Endothelial cell of umbilical vein (primary cell): ENCODE measurements around the gene BCAS3. TPM values are rescaled to one million over a fixed set of nuclear protein-coding genes. Genes with fewer than 3 reads are reported as not detected.

Experiments used
- BruUV-seq: library from RNA; stranded (reverse); fragments of 400-500 nt; replicated peaks from 2 replicates; lab custom pipeline; 2021; lab: Mats Ljungman, UMichigan
- CTCF ChIA-PET: fragments of 300-600, 350-600 bp; sonication (Branson Sonifier 250); formaldehyde crosslinking; loops from one replicate; lab custom pipeline; 2021; ENCODE audit warnings: antibody characterized with exemption, inconsistent platforms; lab: Charles Lee
- POLR2A ChIA-PET: fragments of 300-600, 350-600 bp; sonication (Branson Sonifier 250); formaldehyde crosslinking; loops from one replicate; lab custom pipeline; 2021; ENCODE audit warnings: antibody characterized with exemption, inconsistent platforms; lab: Charles Lee
- DNase-seq: peaks from one replicate; pipeline ENCODE4 v3.0.0-alpha.2; 2011; ENCODE audit warnings: low read depth, low spot score
- FAIRE-seq: peaks from 2 replicates; lab custom pipeline; 2011; peaks lifted over from hg19 to GRCh38; lab: Jason Lieb, UNC
- H2AFZ ChIP-seq: 2 replicates; pipeline ENCODE4 v1.6.0; 2012; ENCODE audit warnings: low read depth, low read length, control low read depth, inconsistent platforms
- H3K27ac ChIP-seq: 2 replicates; pipeline ENCODE4 v1.5.1; 2011; ENCODE audit warnings: low read depth, mild to moderate bottlenecking, control low read depth, low read length, moderate library complexity; ENCODE audit not compliant: insufficient read depth
- H3K27me3 ChIP-seq, 2 experiments: 2 replicates each; pipeline versions ENCODE4 v1.6.0 to v1.6.1; 2011; ENCODE audit warnings: low read length in 2 of 2, mixed read lengths in 1 of 2; ENCODE audit not compliant: control insufficient read depth in 2 of 2, insufficient read depth in 2 of 2
- H3K36me3 ChIP-seq, 2 experiments: 2 replicates in 1 of 2; 3 replicates in 1 of 2; pipeline ENCODE4 v1.5.1; 2011; ENCODE audit warnings: low read length in 2 of 2, mild to moderate bottlenecking in 1 of 2, moderate library complexity in 1 of 2; ENCODE audit not compliant: control insufficient read depth in 2 of 2, insufficient read depth in 2 of 2; ENCODE audit errors: extremely low read depth in 1 of 2
- H3K4me1 ChIP-seq: 3 replicates; pipeline ENCODE4 v1.5.1; 2011; ENCODE audit warnings: mild to moderate bottlenecking, low read length; ENCODE audit not compliant: control insufficient read depth, insufficient read depth; ENCODE audit errors: extremely low read depth
- H3K4me2 ChIP-seq: 2 replicates; pipeline ENCODE4 v1.6.1; 2011; ENCODE audit warnings: low read length, control low read depth, mixed read lengths; ENCODE audit not compliant: insufficient read depth
- H3K4me3 ChIP-seq, 3 experiments: fragments of 200-600 bp in 1 of 3; sonication (generic), shearing (Covaris generic) in 1 of 3; replicated peaks in 1 of 3; 2 replicates each; pipeline ENCODE4 v1.5.1; 2011 to 2016; ENCODE audit warnings: control low read depth in 3 of 3, low read length in 3 of 3, mild to moderate bottlenecking in 2 of 3, inconsistent platforms in 1 of 3, low read depth in 1 of 3, moderate library complexity in 1 of 3; ENCODE audit not compliant: insufficient read depth in 1 of 3
- H3K79me2 ChIP-seq: 2 replicates; pipeline ENCODE4 v1.6.0; 2012; ENCODE audit warnings: low read length, inconsistent platforms; ENCODE audit not compliant: control insufficient read depth, insufficient read depth
- H3K9ac ChIP-seq: replicated peaks from 2 replicates; pipeline ENCODE3; 2011; ENCODE audit warnings: low read length, control low read depth; ENCODE audit not compliant: insufficient read depth; ENCODE audit errors: extremely low read depth
- H3K9me1 ChIP-seq: replicated peaks from 3 replicates; pipeline ENCODE4 v1.6.0; 2011; ENCODE audit warnings: mild to moderate bottlenecking, low read length; ENCODE audit not compliant: control insufficient read depth, insufficient read depth; ENCODE audit errors: extremely low read depth
- H3K9me3 ChIP-seq: replicated peaks from 2 replicates; pipeline ENCODE4 v1.5.1; 2012; ENCODE audit warnings: low read length, inconsistent platforms; ENCODE audit not compliant: control insufficient read depth, insufficient read depth
- H4K20me1 ChIP-seq: replicated peaks from 2 replicates; pipeline ENCODE3; 2011; ENCODE audit warnings: mild to moderate bottlenecking, low read length; ENCODE audit not compliant: control insufficient read depth, insufficient read depth; ENCODE audit errors: extremely low read depth
- CTCF ChIP-seq, 2 donors: IDR thresholded peaks; 1 replicate in 1 of 2; 2 replicates in 1 of 2; pipeline ENCODE4 v1.5.1; 2011; ENCODE audit warnings: low read length in 2 of 2, mild to moderate bottlenecking in 2 of 2, moderate library complexity in 2 of 2, control low read depth in 1 of 2, inconsistent platforms in 1 of 2, low read depth in 1 of 2; ENCODE audit not compliant: insufficient read depth in 1 of 2; ENCODE audit errors: extremely low read depth in 1 of 2
- EZH2 ChIP-seq: IDR thresholded peaks from 2 replicates; pipeline ENCODE4 v1.6.1; 2012; ENCODE audit warnings: borderline replicate concordance, low read depth, mild to moderate bottlenecking, moderate library complexity, low read length, inconsistent platforms; ENCODE audit not compliant: severe bottlenecking
- FOS ChIP-seq: IDR thresholded peaks from 2 replicates; pipeline ENCODE4 v1.6.1; 2011; ENCODE audit warnings: mild to moderate bottlenecking, low read length, moderate library complexity, borderline replicate concordance; ENCODE audit not compliant: insufficient read depth
- GATA2 ChIP-seq: IDR thresholded peaks from 2 replicates; pipeline ENCODE4 v1.7.0; 2011; ENCODE audit warnings: low read depth, mild to moderate bottlenecking, moderate library complexity, mixed read lengths, low read length; ENCODE audit not compliant: insufficient read length, insufficient read depth
- JUN ChIP-seq: IDR thresholded peaks from 2 replicates; pipeline ENCODE4 v1.6.1; 2011; ENCODE audit warnings: borderline replicate concordance, low read depth; ENCODE audit not compliant: insufficient read length, insufficient read depth
- MAX ChIP-seq: IDR thresholded peaks from 2 replicates; pipeline ENCODE4 v1.6.1; 2011; ENCODE audit not compliant: insufficient read depth, insufficient read length
- POLR2A ChIP-seq: IDR thresholded peaks from 2 replicates; pipeline ENCODE4 v1.6.1; 2012; ENCODE audit warnings: low read depth, mild to moderate bottlenecking, control low read depth, low read length
- POLR2AphosphoS5 ChIP-seq: IDR thresholded peaks from 2 replicates; pipeline ENCODE4 v1.6.1; 2012; ENCODE audit warnings: low read depth, mild to moderate bottlenecking, control low read depth, low read length, moderate library complexity; ENCODE audit not compliant: insufficient read depth
- dilution Hi-C: fragments of 300-500 bp; cut with MboI; formaldehyde crosslinking; loops from one replicate; pipeline ENCODE4 v1.15.0; 2019; ENCODE audit warnings: low sequenced_read_pairs; ENCODE audit not compliant: extremely low pct_ligation_motif_present
- intact Hi-C: fragments of 100-400 bp; cut with micrococcal nuclease; formaldehyde crosslinking; loops from one replicate; pipeline ENCODE4 v1.10.0; 2022
- polyA plus RNA-seq, 4 experiments: library from polyadenylated mRNA; depleted of rRNA in 3 of 4; stranded (reverse) in 3 of 4; unstranded in 1 of 4; fragments of >200 nt; gene quantifications; 2 replicates each; pipeline versions ENCODE4 v1.2.1 to v1.2.3, GENCODE V29; 2011 to 2012; ENCODE audit warnings: missing spikeins in 1 of 4
- total RNA-seq: library from RNA; stranded (reverse); gene quantifications from 2 replicates; pipeline ENCODE4 v1.2.3, GENCODE V29; 2021

Gene BCAS3
- total and polyA plus RNA-seq, 2 donors (not counting 3 experiments of a cell fraction or from before 2014, with no cell fraction given), result 8.2 to 16.0 TPM

GRCh38 chr17:61217878-61218437, 540.3 kb downstream of the BCAS3 start:
- no peak for FAIRE-seq
- TF ChIP-seq FOS, result no peak
- no peak for TF ChIP-seq EZH2
- TF ChIP-seq CTCF (IDR thresholded peaks at IDR 0.05; ENCODE audit: extremely low read depth in 1 of 2, insufficient read depth in 1 of 2, low read depth in 1 of 2, low read length in 2 of 2), result no peak
- TF ChIP-seq MAX, result no peak
- no peak for TF ChIP-seq JUN
- no peak for TF ChIP-seq POLR2AphosphoS5
- no peak for TF ChIP-seq POLR2A
- no peak for TF ChIP-seq GATA2
- H3K4me2 ChIP-seq, result no peak overlapping the region

More at GRCh38 chr17:61217878-61218437, 540.3 kb downstream of the BCAS3 start:
- Histone ChIP-seq H3K9me3 (no peaks in the 10 kb centered on the region), H3K27ac (no peak overlapping the region), H3K9ac (no peak overlapping the region), H4K20me1 (no peaks in the 10 kb centered on the region), H3K9me1 (no peaks in the 10 kb centered on the region), H3K27me3 (no peaks in the 10 kb centered on the region), H2AFZ (no peak overlapping the region), H3K4me3 (no peak overlapping the region), H3K36me3 (no peaks in the 10 kb centered on the region), H3K4me1 (no peaks in the 10 kb centered on the region), H3K79me2 (no peaks in the 10 kb centered on the region)
- intact Hi-C loops, result no loop called here
- dilution Hi-C loops, result no loop called here
- DNase-seq, result no peak
- ChIA-PET POLR2A (no interaction called here), CTCF (interaction anchor here (0.8 to 1.4 kb wide), 3 partner anchors 20 to 497 kb away, joined by 3 read pairs; no protein-coding TSS in a partner anchor)
- no TSS peak for BruUV-seq
